Measurements from ENCODE around the gene SRRM4. TPM values are rescaled to one million over a fixed set of nuclear protein-coding genes. Genes with fewer than 3 reads are reported as not detected.

SRRM4 gene
- polyA plus RNA-seq, 3 donors, result not detected

DNA sequence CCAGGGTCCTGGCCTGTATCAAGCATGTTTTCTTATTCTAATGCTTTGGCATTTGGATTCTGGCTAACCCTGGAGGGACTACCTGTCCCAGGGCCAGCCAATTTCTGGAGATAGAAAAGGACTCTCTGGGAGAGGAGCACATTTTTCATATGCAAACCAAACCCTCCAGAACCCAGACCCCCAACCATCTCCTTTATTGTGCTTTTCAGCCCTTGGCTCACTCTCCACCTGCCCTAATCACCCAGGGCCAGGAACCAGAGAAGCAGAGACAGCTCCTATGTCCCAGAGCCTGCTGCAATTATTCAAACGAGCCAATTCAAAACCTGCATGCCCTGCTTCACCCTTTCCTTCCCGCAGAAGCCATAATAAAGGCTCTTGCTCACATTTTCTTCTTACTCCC is 221.2 kb downstream of the SRRM4 start:
- Histone ChIP-seq H3K9me3 (replicated peaks in 1 of 2; ENCODE audit: control insufficient read depth in 1 of 2, insufficient read depth in 1 of 2, low read length in 2 of 2) (no peaks in the 10 kb centered on the region), H4K20me1 (ENCODE audit: insufficient read depth, low read length) (no peaks in the 10 kb centered on the region), H3K27me3 (ENCODE audit: control insufficient read depth in 2 of 2, insufficient read depth in 2 of 2, low read length in 2 of 2) (no peaks in the 10 kb centered on the region), H3K4me2 (replicated peaks; ENCODE audit: extremely low read depth, low read length, poor library complexity, severe bottlenecking) (no peak overlapping the region), H3K36me3 (replicated peaks in 1 of 2; ENCODE audit: control insufficient read depth in 1 of 2, insufficient read depth in 2 of 2, low read length in 2 of 2) (no peaks in the 10 kb centered on the region), H3K79me2 (ENCODE audit: insufficient read depth, low read length) (no peaks in the 10 kb centered on the region), H2AFZ (ENCODE audit: insufficient read depth, low read depth, low read length, poor library complexity, severe bottlenecking) (no peak overlapping the region), H3K4me3 (replicated peaks in 1 of 3; ENCODE audit: low read depth in 2 of 3, low read length in 3 of 3) (no peak overlapping the region), H3K9ac (ENCODE audit: insufficient read depth, low read length, poor library complexity, severe bottlenecking) (no peak overlapping the region), H3K4me1 (ENCODE audit: control insufficient read depth in 1 of 2, insufficient read depth in 2 of 2, low read length in 2 of 2) (no peaks in the 10 kb centered on the region), H3K27ac (ENCODE audit: low read depth in 1 of 2, low read length in 2 of 2) (no peak overlapping the region)
- 48% methylated on average over 2 of the region's 2 CpGs for WGBS (ENCODE audit: insufficient coverage)
- intact Hi-C loops (cut with micrococcal nuclease), result no loop called here
- Mint-ChIP-seq H3K36me3 (no peaks in the 10 kb centered on the region), H3K4me1 (no peaks in the 10 kb centered on the region), H3K27me3 (ENCODE audit: low read depth in 3 of 3) (peaks cover 0 to 4% (median 2%) of the 10 kb centered on the region in 3 donors), H3K4me3 (no peak overlapping the region), H3K9me3 (peaks cover 0 to 2% (median 0%) of the 10 kb centered on the region in 7 donors), H3K27ac (no peak overlapping the region)
- TF ChIP-seq, protein P1, sequence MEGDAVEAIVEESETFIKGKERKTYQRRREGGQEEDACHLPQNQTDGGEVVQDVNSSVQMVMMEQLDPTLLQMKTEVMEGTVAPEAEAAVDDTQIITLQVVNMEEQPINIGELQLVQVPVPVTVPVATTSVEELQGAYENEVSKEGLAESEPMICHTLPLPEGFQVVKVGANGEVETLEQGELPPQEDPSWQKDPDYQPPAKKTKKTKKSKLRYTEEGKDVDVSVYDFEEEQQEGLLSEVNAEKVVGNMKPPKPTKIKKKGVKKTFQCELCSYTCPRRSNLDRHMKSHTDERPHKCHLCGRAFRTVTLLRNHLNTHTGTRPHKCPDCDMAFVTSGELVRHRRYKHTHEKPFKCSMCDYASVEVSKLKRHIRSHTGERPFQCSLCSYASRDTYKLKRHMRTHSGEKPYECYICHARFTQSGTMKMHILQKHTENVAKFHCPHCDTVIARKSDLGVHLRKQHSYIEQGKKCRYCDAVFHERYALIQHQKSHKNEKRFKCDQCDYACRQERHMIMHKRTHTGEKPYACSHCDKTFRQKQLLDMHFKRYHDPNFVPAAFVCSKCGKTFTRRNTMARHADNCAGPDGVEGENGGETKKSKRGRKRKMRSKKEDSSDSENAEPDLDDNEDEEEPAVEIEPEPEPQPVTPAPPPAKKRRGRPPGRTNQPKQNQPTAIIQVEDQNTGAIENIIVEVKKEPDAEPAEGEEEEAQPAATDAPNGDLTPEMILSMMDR (IDR thresholded peaks at IDR 0.05), result no peak
- no peak for DNase-seq

DNA sequence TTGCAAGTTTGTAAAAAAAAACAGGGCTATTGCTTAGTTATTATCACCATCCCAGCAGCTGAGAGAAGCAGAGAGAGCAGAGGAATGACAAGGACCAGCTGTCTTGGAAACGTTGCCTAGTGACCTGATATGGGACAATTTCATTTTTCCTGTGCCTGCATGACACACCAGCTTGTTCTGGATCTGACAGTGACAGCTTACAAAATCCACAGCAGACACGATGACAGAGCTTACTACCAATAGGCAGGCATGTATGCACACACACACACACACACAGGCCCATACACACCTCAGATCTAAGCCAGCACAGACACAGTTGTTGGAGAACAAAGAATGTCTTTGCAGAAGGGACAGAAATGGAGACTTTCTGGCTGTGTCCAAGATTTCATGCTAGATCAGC is 222.8 kb downstream of the SRRM4 start:
- TF ChIP-seq, protein P1 (IDR thresholded peaks at IDR 0.05), result no peak
- H3K36me3 Mint-ChIP-seq, result no peaks in the 10 kb centered on the region
- H3K9ac ChIP-seq (ENCODE audit: insufficient read depth, low read length, poor library complexity, severe bottlenecking), result no peak overlapping the region

More for the DNA sequence above, 222.8 kb downstream of the SRRM4 start:
- H3K4me1 ChIP-seq (ENCODE audit: control insufficient read depth in 1 of 2, insufficient read depth in 2 of 2, low read length in 2 of 2), result no peaks in the 10 kb centered on the region
- H3K9me3 Mint-ChIP-seq, result peaks cover 0 to 2% (median 0%) of the 10 kb centered on the region in 7 donors
- H2AFZ ChIP-seq (ENCODE audit: insufficient read depth, low read depth, low read length, poor library complexity, severe bottlenecking), result no peak overlapping the region
- intact Hi-C loops (cut with micrococcal nuclease), result no loop called here
- H4K20me1 ChIP-seq (ENCODE audit: insufficient read depth, low read length), result no peaks in the 10 kb centered on the region
- no peak overlapping the region for H3K27ac ChIP-seq (ENCODE audit: low read depth in 1 of 2, low read length in 2 of 2)
- H3K4me3 ChIP-seq (replicated peaks in 1 of 3; ENCODE audit: low read depth in 2 of 3, low read length in 3 of 3), result no peak overlapping the region
- H3K4me1 Mint-ChIP-seq, result no peaks in the 10 kb centered on the region
- H3K27ac Mint-ChIP-seq, result no peak overlapping the region
- no peaks in the 10 kb centered on the region for H3K79me2 ChIP-seq (ENCODE audit: insufficient read depth, low read length)
- no peaks in the 10 kb centered on the region for H3K27me3 ChIP-seq (ENCODE audit: control insufficient read depth in 2 of 2, insufficient read depth in 2 of 2, low read length in 2 of 2)
- H3K9me3 ChIP-seq (replicated peaks in 1 of 2; ENCODE audit: control insufficient read depth in 1 of 2, insufficient read depth in 1 of 2, low read length in 2 of 2), result no peaks in the 10 kb centered on the region
- DNase-seq, result no peak
- no peak overlapping the region for H3K4me2 ChIP-seq (replicated peaks; ENCODE audit: extremely low read depth, low read length, poor library complexity, severe bottlenecking)
- H3K36me3 ChIP-seq (replicated peaks in 1 of 2; ENCODE audit: control insufficient read depth in 1 of 2, insufficient read depth in 2 of 2, low read length in 2 of 2), result no peaks in the 10 kb centered on the region
- 67% methylated on average over 1 of the region's 2 CpGs for WGBS (ENCODE audit: insufficient coverage)
- H3K4me3 Mint-ChIP-seq, result no peak overlapping the region
- H3K27me3 Mint-ChIP-seq (ENCODE audit: low read depth in 3 of 3), result peaks cover 0 to 4% (median 0%) of the 10 kb centered on the region in 3 donors
